Smooth muscle cell (in vitro differentiated cells): ENCODE measurements around the gene ATAD1. TPM values are rescaled to one million over a fixed set of nuclear protein-coding genes. Genes with fewer than 3 reads are reported as not detected.
"Not testable (repeated sequence)": the region's sequence is repeated elsewhere in the genome, so short reads cannot be mapped to it uniquely, and the experiment has no call there.

ENCODE experiments used
- DNase-seq: peaks from one replicate; lab custom pipeline; 2025; ENCODE audit not compliant: unreplicated experiment; lab: John Stamatoyannopoulos, UW
- H2AFZ ChIP-seq: fragments of 200-600 bp; sonication (generic); 2 replicates; pipeline ENCODE4 v1.6.0; 2016; ENCODE audit warnings: antibody characterized with exemption, low read depth, mild to moderate bottlenecking
- H3F3A ChIP-seq: fragments of 200-600 bp; sonication (generic); 2 replicates; pipeline ENCODE4 v1.6.0; 2017; ENCODE audit warnings: antibody characterized with exemption, low read depth
- H3K27ac ChIP-seq: fragments of 200-600 bp; sonication (generic); 2 replicates; pipeline ENCODE4 v1.5.1; 2016; ENCODE audit warnings: low read depth, mild to moderate bottlenecking
- H3K27me3 ChIP-seq: fragments of 200-600 bp; sonication (generic); 2 replicates; pipeline ENCODE4 v1.6.1; 2016; ENCODE audit warnings: low read depth, mild to moderate bottlenecking
- H3K36me3 ChIP-seq: fragments of 200-600 bp; sonication (generic); 2 replicates; pipeline ENCODE4 v1.5.1; 2016; ENCODE audit warnings: low read depth
- H3K4me1 ChIP-seq: fragments of 200-600 bp; sonication (generic); 2 replicates; pipeline ENCODE4 v1.5.1; 2016; ENCODE audit warnings: low read depth
- H3K4me2 ChIP-seq: fragments of 200-600 bp; sonication (generic); 2 replicates; pipeline ENCODE4 v1.6.0; 2016; ENCODE audit warnings: mild to moderate bottlenecking
- H3K4me3 ChIP-seq: fragments of 200-600 bp; sonication (generic); 2 replicates; pipeline ENCODE4 v1.5.1; 2016; ENCODE audit warnings: mild to moderate bottlenecking
- H3K79me2 ChIP-seq: fragments of 200-600 bp; sonication (generic); 2 replicates; pipeline ENCODE4 v1.6.0; 2016; ENCODE audit warnings: low read depth, mild to moderate bottlenecking
- H3K9ac ChIP-seq: fragments of 200-600 bp; sonication (generic); 2 replicates; pipeline ENCODE4 v1.6.0; 2016; ENCODE audit warnings: low read depth
- H3K9me3 ChIP-seq: fragments of 200-600 bp; sonication (generic); replicated peaks from 2 replicates; pipeline ENCODE4 v1.5.1; 2016; ENCODE audit warnings: low read depth
- H4K20me1 ChIP-seq: fragments of 200-600 bp; sonication (generic); 2 replicates; pipeline ENCODE4 v1.6.0; 2016; ENCODE audit warnings: low read depth
- WGBS: methylation state at CpG from one replicate; pipeline ENCODE4 v1.1.7; 2016; ENCODE audit warnings: low lambda C conversion rate; 5-methylcytosine and 5-hydroxymethylcytosine counted together
- polyA plus RNA-seq: library from polyadenylated mRNA; unstranded; fragments of >200 nt; fragmentation: Nextera tagmentation; extraction: Ambion mirVana; gene quantifications from 2 replicates; pipeline ENCODE4 v1.2.1, GENCODE V29; 2016
- total RNA-seq: library from RNA; depleted of rRNA; stranded (reverse); fragments of >200 nt; gene quantifications from 2 replicates; pipeline ENCODE4 v1.2.3, GENCODE V29; 2014
- TF ChIP-seq, protein P1 (sequence below): fragments of 200-600 bp; sonication (generic); IDR thresholded peaks from 2 replicates; pipeline ENCODE4 v1.5.1; 2017; ENCODE audit warnings: borderline replicate concordance, mild to moderate bottlenecking, antibody characterized with exemption; ENCODE audit not compliant: insufficient read depth, poor library complexity, severe bottlenecking

The ATAD1 gene
- total and polyA plus RNA-seq, 2 experiments from 2014 or later: 38.1 to 71.8 TPM

DNA sequence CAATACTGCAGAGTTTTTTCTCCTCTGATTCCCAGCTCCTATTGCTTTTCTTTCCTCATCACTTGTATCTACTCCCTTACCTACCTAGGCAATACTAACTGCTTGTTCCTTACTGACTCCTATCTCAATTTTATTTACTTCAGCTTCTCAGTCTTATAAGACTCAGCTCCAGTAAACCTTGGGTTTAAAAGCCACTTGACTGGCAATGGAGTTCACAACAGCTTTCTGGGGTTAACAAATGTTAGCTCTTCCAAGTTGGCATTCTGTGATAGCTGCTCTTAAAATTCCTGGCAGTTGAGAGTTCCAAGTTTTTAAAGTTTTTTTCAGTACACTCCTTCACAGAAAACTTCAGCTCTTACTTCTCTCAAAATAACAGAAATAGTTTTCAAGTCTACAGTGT, 14.2 kb downstream of the ATAD1 start:
- H4K20me1 ChIP-seq: peaks cover 3% of the 10 kb centered on the region

DNA sequence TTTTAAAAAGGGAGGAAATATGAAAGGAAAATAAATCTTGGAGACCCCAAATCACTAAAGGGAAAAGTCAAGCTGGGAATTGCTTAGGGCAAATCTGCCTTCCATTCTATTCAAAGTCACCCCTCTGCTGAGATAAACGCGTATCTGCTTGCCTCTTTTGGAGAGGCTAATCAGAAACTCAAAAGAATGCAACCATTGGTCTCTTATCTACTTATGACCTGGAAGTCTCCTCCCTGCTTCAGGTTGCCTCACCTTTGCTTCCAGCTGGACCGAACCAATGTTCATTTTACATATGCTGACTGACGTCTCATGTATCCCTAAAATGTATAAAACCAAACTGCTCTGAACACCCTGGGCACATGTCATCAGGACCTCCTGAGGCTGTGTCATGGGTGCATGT, 14.7 kb downstream of the ATAD1 start:
- Histone ChIP-seq H3K27me3 (no peaks in the 10 kb centered on the region), H4K20me1 (peaks cover 3% of the 10 kb centered on the region), H3K27ac (no peak overlapping the region), H3K36me3 (peaks cover 52% of the 10 kb centered on the region), H2AFZ (no peak overlapping the region), H3K4me2 (no peak overlapping the region), H3K9ac (no peak overlapping the region), H3K4me3 (no peak overlapping the region), H3F3A (no peaks in the 10 kb centered on the region), H3K4me1 (no peaks in the 10 kb centered on the region), H3K9me3 (peaks cover 9% of the 10 kb centered on the region), H3K79me2 (peaks cover 53% of the 10 kb centered on the region)
- 95% methylated on average over 4 of the region's 4 CpGs for WGBS
- no peak for DNase-seq
- TF ChIP-seq, protein P1, sequence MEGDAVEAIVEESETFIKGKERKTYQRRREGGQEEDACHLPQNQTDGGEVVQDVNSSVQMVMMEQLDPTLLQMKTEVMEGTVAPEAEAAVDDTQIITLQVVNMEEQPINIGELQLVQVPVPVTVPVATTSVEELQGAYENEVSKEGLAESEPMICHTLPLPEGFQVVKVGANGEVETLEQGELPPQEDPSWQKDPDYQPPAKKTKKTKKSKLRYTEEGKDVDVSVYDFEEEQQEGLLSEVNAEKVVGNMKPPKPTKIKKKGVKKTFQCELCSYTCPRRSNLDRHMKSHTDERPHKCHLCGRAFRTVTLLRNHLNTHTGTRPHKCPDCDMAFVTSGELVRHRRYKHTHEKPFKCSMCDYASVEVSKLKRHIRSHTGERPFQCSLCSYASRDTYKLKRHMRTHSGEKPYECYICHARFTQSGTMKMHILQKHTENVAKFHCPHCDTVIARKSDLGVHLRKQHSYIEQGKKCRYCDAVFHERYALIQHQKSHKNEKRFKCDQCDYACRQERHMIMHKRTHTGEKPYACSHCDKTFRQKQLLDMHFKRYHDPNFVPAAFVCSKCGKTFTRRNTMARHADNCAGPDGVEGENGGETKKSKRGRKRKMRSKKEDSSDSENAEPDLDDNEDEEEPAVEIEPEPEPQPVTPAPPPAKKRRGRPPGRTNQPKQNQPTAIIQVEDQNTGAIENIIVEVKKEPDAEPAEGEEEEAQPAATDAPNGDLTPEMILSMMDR: no peak

More for the DNA sequence above, 14.2 kb downstream of the ATAD1 start:
- H3K27me3 ChIP-seq: no peaks in the 10 kb centered on the region
- no peaks in the 10 kb centered on the region for H3K4me1 ChIP-seq
- DNase-seq: no peak
- no peak overlapping the region for H3K27ac ChIP-seq
- peaks cover 52% of the 10 kb centered on the region for H3K36me3 ChIP-seq
- H3K4me2 ChIP-seq: no peak overlapping the region
- no peak overlapping the region for H3K4me3 ChIP-seq
- peaks cover 9% of the 10 kb centered on the region for H3K9me3 ChIP-seq
- H3K79me2 ChIP-seq: peaks cover 58% of the 10 kb centered on the region
- TF ChIP-seq, protein P1: no peak
- no peaks in the 10 kb centered on the region for H3F3A ChIP-seq
- no peak overlapping the region for H2AFZ ChIP-seq
- H3K9ac ChIP-seq: no peak overlapping the region

DNA sequence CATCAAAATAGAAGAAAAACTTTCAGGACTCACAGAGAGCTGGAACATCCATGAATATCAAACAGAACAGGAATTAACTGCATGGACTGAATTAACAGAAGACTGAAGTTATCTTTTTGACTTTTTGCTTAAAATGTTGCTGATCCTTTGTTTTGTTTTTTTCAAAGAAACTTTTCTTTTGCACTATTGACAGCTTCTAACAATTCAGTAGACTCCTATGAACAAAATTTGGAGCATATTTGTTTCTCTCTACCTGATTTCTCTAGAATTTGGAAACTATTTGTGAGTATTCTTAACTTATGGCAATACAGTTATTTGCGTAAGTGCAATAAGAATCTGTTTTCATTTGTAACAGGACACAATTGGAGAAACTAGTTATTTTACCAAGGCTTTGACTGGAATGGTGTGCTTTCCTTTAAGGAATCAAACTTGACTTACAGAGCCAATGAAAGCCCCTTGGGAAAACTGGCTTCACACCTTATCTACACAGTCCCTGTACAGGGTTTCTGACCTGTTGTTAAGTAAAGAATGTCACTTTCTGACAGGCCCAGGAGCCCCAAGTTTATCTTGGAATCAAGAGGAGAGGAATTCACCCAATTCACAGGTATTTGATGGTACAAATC, 16.1 kb downstream of the ATAD1 start:
- not testable (repeated sequence) for DNase-seq, H3F3A ChIP-seq, H3K4me2 ChIP-seq, H2AFZ ChIP-seq, H3K4me1 ChIP-seq, H3K4me3 ChIP-seq, H3K9me3 ChIP-seq, H3K27ac ChIP-seq, H3K9ac ChIP-seq, H3K27me3 ChIP-seq
- Histone ChIP-seq H3K36me3 (peaks cover 49% of the 10 kb centered on the region), H4K20me1 (peaks cover 11% of the 10 kb centered on the region), H3K79me2 (peaks cover 39% of the 10 kb centered on the region)
- 100% methylated on average over 1 of the region's 1 CpG for WGBS

DNA sequence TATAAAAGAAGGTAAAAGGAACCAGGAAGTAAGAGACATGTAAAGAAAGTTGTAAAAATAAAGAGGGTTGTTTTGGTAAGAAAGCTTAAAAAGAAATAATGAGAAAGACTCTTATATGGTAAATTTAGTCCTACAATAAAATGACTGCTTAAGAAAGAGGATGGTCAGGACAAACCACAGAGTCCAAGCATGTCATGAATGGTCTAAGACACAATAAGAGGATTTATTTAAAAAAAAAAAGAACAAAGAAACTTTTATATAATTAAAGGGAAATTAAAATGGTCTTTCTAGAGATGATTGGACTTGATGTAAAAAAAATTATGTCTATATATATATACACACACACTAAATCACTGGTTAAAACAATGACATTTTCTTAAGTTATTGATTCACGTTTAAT, 18.2 kb downstream of the ATAD1 start:
- Histone ChIP-seq H3K4me2 (no peak overlapping the region), H3K36me3 (peaks cover 42% of the 10 kb centered on the region), H3K4me1 (no peaks in the 10 kb centered on the region), H4K20me1 (peaks cover 16% of the 10 kb centered on the region), H3K27me3 (no peaks in the 10 kb centered on the region), H3K79me2 (peaks cover 26% of the 10 kb centered on the region), H3K9ac (no peak overlapping the region), H3K4me3 (no peak overlapping the region), H3K9me3 (peaks cover 9% of the 10 kb centered on the region), H3F3A (no peaks in the 10 kb centered on the region), H3K27ac (no peak overlapping the region), H2AFZ (no peak overlapping the region)
- TF ChIP-seq, protein P1: no peak
- DNase-seq: no peak
- 97% methylated on average over 1 of the region's 1 CpG for WGBS
